GM12864 (cell line): ENCODE results near the gene PRKCQ.

ENCODE experiments used
- DNase-seq: peaks from one replicate; pipeline ENCODE4 v3.0.0-alpha.2; 2011; ENCODE audit warnings: low read depth
- H3K4me3 ChIP-seq: 2 replicates; pipeline ENCODE4 v1.5.1; 2011; ENCODE audit warnings: mild to moderate bottlenecking, low read depth, low read length, control low read depth
- TF ChIP-seq, protein P1 (sequence below): IDR thresholded peaks from 2 replicates; pipeline ENCODE4 v1.5.1; 2011; ENCODE audit warnings: low read depth, mild to moderate bottlenecking, moderate library complexity, low read length, control low read depth, inconsistent platforms; ENCODE audit errors: missing control alignments

Gene PRKCQ

DNA sequence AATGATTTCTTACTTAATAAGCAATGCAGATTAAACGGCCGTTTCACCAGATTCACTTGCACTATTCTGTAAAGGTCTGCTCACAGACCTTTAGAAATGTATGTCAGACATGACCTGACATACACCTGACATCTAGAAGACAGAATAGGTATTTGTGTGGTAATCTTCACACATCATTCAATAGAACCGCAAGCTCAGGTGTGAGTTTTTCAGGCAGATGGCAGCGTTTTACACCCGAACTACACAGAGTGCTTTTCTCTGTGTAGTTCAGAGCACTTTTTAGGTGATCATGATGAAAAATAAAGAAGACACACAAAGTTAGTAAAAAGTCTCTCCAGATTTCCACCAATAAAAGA, 63.2 kb downstream of the PRKCQ start:
- no peak for DNase-seq
- TF ChIP-seq, protein P1, sequence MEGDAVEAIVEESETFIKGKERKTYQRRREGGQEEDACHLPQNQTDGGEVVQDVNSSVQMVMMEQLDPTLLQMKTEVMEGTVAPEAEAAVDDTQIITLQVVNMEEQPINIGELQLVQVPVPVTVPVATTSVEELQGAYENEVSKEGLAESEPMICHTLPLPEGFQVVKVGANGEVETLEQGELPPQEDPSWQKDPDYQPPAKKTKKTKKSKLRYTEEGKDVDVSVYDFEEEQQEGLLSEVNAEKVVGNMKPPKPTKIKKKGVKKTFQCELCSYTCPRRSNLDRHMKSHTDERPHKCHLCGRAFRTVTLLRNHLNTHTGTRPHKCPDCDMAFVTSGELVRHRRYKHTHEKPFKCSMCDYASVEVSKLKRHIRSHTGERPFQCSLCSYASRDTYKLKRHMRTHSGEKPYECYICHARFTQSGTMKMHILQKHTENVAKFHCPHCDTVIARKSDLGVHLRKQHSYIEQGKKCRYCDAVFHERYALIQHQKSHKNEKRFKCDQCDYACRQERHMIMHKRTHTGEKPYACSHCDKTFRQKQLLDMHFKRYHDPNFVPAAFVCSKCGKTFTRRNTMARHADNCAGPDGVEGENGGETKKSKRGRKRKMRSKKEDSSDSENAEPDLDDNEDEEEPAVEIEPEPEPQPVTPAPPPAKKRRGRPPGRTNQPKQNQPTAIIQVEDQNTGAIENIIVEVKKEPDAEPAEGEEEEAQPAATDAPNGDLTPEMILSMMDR = no peak
- no peak overlapping the region for H3K4me3 ChIP-seq

DNA sequence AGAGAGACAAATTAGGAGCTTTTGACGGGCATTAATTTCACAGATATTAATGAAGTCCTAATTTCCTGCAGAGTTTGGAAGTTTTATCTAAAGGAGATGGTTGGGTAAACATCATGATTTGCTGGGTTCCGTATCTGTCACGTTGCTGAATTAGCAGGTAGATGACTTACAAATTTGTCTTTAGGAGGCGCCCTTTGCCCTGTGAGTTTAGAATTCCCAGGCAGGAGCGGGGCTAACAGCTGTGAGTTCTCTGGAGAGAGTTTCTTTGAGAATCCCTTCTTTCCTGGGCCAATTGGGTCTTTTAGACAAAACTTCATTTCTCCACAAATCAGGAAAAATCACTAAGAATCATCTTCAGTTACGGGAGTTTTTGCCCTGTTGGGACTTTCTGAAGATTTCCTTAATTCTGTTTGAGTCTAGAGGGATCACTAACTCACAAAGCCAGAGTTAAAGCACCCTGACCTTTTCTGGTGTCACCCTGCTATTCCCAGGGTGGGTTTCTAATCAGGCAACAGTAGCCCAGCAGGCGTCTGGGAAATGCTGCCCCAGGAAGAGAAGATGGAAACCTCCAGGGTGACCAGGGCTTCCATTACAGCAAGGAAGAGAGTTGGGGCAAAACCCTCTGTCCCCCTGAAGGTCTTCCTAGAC, 63.7 kb downstream of the PRKCQ start:
- H3K4me3 ChIP-seq = no peak overlapping the region
- TF ChIP-seq, protein P1 = no peak
- no peak for DNase-seq

DNA sequence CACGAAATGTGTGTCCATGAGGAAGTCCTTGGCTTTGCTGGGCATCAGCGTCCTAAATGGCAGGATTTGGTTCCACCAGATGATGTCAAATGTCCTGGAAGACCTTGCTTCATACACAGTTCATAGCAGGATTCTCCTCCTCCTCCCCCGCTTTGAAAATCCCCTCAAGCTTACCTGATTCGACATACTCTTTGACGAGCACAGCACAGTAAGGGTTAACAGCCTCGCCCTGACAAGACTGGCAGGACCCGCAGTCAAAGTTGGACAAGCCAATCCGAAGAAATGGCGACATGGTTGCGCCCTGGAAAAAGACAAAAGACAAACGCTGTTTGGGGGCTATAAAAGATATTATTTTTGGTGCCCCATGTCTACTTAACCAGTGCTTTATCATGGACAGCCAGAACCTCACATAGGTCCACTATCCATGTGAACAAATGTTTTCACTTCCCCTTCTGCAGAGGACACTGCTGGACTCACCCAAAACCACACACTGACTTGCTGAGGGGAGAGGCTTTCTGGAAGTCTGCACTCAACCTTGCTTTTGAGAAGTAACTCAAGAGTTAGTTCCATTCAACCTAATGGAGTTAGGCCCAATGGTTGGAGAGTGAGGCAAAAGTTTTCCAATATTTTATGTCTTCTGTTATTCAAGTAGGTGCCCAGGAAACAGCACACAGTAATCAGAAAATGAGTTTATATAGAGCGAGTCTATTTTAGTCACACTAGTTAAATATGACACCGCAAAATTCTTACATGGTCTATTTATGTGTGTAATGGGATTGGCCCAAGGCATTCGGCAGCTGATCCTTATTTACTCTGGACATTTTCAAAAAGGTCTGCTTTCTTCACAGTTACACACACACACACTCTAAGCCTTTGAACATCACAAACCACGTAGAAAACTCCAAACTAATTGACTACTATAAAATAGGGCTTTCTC, 65.0 kb downstream of the PRKCQ start:
- DNase-seq = no peak

DNA sequence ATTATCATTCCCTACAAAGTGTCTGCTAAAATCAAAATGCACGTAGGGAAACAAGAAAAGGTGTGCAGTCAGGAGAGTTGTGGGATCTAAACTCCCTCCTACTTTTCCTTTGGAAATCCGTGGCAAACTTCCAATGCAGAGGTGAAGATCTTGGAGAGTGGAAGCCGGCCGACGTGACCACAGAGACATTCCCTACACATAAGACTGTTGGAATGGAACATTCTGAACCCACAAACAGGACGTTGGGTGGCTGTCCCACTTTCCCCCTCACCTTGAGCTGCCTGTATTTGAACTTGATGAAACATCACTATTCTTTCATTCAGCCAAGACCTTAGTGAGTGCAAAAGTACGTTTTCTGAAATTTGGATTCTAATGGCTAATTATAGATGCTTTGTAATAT, 65.9 kb downstream of the PRKCQ start:
- TF ChIP-seq, protein P1 = no peak
- H3K4me3 ChIP-seq = no peak overlapping the region
- DNase-seq = no peak

More for the DNA sequence above, 65.0 kb downstream of the PRKCQ start:
- H3K4me3 ChIP-seq = no peak overlapping the region
- TF ChIP-seq, protein P1 = no peak

DNA sequence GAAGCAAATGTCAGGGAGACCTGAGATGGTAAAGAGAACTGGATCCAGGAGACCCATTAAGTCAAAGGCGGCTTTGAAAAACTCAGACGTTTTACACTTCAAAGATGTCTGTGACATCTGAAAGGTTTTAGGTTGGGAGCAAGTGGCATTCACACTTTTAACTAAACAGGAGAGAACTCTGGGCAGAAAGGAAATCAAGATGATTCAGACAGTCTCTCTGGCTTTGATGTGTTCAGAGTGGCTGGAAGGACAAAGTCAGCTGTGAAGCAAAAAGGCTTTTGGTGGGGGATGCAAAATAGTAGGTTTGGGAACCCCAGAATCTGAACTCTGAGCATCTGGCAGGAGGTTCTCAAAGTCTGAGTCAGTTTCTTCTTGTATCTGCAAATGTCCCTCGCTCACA, 66.6 kb downstream of the PRKCQ start:
- DNase-seq = no peak
- TF ChIP-seq, protein P1 = no peak
- no peak overlapping the region for H3K4me3 ChIP-seq

DNA sequence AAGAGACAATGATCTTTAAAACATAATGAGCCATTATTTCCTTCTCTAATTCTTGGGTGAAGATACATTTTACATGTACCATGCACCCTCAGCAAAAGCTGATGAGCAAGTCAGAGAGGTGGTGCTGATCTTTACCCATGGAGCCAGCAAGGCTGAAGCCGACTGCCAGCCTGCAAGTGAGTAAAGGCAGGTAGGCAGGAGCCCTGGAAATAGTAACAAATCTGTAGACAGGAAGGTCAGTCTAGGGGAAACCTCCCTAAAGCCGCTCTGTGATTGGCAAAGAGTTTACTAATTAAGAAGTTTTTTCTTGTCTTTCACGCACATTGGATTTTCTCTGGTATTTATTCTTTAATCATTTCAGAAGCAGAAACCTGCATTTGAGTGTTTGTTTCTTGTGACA, 67.9 kb downstream of the PRKCQ start:
- no peak overlapping the region for H3K4me3 ChIP-seq
- no peak for DNase-seq
- TF ChIP-seq, protein P1 = no peak
